Stimulated activated CD8-positive, alpha-beta memory T cell treated with anti-CD3 and anti-CD28 coated beads, Interleukin-7, amount 100 ng/mL, for 48 hours (primary cell): Measurements from ENCODE around the gene PRKRIP1.
"Not testable (repeated sequence)": the region's sequence is repeated elsewhere in the genome, so short reads cannot be mapped to it uniquely, and the experiment has no call there.

Experiments
- DNase-seq, 2 donors: peaks; one replicate each; pipeline ENCODE4 v3.0.0-alpha.2; 2020; ENCODE audit warnings: low read depth in 1 of 2; ENCODE audit errors: extremely low read depth in 1 of 2

Gene PRKRIP1

DNA sequence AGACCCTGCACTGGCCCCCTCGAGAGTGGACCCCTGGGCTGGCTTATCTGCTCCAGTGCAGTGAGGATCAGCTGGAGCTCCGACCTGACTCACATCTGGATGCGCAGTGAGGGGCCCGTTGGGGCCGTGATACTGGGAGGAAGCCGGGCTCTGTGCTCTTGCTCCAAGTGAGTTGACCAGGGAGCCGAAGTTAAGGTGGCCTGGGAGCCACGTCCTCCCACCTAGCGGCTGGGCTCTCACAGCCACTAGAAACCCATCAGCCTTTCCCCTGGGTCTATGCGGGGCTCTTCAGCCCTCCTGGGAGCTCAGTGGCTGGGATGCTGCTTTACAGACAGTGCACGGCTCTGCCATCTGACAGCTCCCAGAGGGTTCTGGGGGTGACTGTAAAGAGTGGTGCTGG lies 59.4 kb downstream of the PRKRIP1 start:
- no peak for DNase-seq

DNA sequence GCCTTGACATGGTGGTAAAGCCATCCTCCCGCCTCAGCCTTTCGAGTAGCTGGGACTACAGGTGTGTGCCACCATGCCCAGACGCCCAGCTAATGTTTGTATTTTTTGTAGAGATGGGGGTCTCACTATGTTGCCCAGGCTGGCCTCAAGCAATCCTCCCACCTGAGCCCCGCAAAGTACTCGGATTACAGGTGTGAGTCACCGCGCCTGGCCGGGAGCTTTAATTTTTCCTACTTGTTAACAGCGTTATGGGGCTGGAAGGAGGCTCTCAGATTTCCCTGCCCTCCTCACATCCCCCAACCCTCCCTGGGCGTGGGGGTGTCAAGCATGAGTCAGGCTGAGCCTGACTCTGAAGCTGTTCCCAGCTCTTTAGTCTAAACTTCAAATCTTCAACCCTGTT lies 60.2 kb downstream of the PRKRIP1 start:
- DNase-seq, result no peak

GRCh38 chr7:102457352-102457924 lies 61.3 kb downstream of the PRKRIP1 start:
- no peak for DNase-seq

GRCh38 chr7:102459221-102459844 lies 63.2 kb downstream of the PRKRIP1 start:
- no peak for DNase-seq

DNA sequence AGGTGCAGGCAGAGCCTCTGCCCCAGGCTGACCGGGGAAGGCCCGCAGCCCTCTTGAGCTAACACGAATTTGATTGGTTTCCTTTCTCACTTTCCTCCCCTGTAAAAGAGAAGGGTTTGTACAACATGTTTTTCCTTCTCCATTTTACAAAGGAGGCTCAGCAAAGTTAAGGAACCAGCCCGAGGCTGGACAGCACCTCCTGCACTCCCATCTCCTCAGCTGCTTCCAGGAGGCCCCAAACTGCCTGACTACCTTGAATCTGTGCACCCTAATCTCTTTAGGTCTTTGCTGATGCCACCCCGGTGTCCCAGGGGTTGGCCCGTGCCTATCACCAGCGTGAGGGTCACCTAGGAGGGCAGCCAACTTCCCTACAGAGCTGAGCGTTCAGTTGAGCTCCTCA lies 64.3 kb downstream of the PRKRIP1 start:
- DNase-seq, result no peak

- DNase-seq, result no peak
Observed at GRCh38 chr7:102463841-102464576, 67.8 kb downstream of the PRKRIP1 start.

- peak; percentile 93 to 96 for DNase-seq
Observed at GRCh38 chr7:102464577-102465280, 68.6 kb downstream of the PRKRIP1 start, which contains the start of the genes ALKBH4 and LRWD1. TSS of gene ALKBH4 (minus strand) at chr7:102464863. CDS start at chr7:102464836, 27 bp downstream. TSS of gene LRWD1 (plus strand) at chr7:102464984. CDS start at chr7:102465081, 97 bp downstream.

DNA sequence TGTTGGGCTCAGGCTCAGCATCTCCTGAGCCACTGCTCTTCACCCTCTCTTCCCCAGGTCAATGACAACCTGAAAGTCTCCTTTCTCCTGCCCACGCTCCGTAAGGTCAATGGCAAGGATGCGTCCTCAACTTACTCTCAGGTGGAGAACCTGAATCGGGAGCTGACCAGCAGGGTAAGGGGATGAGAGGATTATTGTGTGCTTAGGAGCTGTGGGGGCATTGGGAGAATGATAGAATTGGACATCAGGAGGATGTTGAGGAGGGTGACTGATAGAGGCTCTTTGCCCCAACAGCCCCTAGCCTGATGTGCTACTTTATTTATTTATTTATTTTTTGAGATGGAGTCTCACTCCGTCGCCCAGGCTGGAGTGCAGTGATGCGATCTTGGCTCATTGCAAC lies 69.9 kb downstream of the PRKRIP1 start:
- no peak for DNase-seq

GRCh38 chr7:102467581-102468477 lies 71.7 kb downstream of the PRKRIP1 start:
- DNase-seq, result no peak

DNA sequence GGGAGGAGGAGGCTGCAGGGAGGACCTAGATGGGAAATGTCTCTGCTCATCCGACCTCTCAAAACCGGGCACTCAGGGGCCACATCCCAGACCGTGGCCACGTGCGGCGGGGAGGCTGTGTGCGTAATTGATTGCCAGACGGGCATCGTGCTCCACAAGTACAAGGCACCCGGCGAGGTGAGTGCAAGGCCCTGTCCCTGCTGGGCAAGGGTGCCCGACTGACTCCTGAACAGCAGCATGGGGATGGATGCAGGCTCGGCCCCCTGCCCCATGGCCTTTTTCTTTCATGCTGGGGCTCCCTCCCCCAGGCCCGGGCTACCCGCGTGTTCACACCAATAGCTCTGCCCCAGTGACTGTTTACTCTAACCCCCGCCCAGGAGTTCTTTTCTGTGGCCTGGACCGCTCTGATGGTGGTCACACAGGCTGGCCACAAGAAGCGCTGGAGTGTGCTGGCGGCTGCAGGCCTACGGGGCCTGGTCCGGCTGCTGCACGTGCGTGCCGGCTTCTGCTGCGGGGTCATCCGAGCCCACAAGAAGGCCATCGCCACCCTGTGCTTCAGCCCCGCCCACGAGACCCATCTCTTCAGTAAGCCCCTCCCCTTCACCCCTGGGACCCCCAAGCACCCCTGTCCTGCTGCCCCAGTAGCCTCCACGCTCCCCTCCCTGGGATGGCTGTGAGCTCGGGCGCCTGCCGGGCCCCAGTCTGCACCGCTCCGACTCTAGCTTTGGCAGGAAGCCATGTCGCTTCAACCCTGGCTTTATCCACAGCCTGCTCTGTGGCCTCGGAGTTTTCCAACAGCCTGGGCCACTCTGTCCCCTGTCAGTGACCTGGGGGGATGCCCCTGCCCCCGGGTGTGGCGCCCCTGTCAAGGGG lies 72.6 kb downstream of the PRKRIP1 start:
- no peak for DNase-seq

DNA sequence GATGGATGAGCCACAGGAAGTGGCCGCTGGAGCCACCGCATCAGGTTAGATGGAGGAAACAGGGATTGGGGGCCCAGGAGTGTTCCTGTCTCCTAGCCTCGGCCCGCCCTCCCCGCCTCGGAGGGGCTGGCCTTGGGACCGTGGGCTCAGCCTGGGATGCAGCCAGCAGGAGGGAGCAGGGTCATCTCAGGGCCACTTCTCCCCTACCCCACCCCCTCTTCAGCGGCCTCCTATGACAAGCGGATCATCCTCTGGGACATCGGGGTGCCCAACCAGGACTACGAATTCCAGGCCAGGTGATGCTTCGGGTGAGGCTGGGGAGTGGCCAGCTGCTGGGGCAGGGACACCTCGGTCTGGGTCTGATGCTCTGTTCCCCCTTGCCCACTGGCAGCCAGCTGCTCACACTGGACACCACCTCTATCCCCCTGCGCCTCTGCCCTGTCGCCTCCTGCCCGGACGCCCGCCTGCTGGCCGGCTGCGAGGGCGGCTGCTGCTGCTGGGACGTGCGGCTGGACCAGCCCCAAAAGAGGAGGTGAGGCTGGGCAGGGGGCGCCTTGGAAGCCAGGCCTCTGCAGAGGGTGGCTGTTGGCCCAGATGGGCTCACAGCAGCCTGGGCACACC lies 73.3 kb downstream of the PRKRIP1 start:
- no peak for DNase-seq

DNA sequence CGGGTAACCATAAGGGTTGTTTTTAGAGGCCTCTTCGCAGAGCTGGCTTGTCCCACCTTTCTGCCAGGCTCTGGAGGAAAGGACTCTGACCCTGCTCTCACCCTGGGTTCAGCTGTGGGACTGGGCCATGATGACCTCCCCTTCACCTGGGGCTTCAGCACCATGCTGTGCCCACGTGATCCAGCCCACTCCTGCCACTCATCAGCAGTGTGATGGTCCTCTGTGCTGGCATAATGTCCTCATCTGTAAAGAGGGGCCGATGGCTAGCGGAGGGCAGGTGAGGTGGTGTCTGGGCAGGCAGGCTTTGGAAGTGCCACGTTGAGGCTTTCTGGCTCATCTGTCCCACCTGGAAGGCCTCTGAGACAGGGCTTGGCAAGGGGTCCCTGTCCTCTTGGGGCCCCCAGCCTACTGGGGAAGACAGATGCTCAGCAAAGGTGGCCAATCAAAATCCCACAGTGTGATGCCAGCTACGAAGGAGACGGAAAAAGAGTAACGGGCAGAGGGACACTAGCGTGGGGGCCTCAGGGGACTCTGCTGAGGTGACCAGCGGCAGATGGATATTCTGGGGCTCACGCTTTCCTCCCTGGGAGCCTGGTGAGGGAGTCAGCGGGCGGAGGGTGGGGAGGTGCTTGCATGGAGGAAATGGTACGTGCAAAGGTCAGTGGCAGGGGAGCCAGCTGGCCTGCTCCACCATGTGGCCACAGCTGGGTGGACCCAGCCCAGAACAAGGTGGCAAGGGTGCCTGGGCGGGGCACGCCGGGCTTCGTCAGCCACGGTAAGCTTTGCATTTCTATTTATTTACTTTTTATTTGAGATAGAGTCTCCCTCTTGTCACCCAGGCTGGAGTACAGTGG lies 74.0 kb downstream of the PRKRIP1 start:
- no peak for DNase-seq

DNA sequence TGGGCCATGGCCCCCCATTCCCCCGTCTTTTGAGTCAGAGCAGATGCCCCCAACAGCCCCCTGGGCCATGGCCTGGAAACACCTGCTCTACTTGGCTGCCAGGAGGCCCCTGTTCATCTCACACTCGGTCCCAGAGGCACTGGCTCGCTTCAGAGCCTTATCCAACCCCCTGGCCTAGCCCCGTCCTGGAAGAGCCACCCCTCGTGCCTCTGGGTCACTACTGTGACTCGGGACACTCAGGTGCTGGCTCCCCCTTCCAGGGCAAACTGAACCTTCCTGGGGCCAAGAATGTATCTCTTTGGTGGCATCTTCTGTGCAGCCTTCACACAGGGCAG lies 75.6 kb downstream of the PRKRIP1 start:
- no peak for DNase-seq

DNA sequence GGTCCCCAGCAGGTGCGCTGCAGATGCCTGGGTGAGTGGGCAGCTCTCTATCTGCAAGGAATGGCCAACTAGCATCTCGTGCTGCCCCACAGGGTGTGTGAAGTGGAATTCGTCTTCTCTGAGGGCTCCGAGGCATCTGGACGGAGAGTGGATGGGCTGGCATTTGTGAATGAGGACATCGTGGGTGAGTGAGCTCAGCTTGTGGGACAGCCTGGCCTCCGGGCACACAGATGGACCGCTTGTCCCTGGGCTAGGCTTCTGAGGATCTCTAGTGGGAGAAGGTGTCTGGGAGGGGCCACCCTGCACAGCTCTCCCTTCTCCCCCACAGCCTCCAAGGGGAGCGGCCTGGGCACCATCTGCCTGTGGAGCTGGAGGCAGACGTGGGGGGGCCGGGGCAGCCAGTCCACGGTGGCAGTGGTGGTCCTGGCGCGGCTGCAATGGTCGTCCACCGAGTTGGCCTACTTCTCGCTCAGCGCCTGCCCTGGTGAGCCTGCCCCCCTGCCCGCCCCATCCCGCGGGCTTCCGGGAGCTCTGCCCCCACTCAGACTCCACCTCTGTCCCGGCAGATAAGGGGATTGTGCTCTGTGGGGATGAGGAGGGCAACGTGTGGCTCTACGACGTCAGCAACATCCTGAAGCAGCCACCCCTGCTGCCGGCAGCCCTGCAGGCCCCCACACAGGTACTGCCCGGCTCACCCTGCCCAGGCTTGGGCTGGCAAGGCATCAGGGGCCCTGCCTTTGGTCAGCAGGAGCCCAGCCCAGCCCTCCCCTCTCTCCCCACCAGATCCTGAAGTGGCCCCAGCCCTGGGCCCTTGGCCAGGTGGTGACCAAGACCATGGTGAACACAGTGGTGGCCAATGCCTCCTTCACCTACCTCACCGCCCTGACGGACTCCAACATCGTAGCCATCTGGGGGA lies 76.2 kb downstream of the PRKRIP1 start:
- no peak for DNase-seq

- no peak for DNase-seq
Observed at GRCh38 chr7:102473271-102473991, 77.3 kb downstream of the PRKRIP1 start.

GRCh38 chr7:102474116-102474515 lies 78.0 kb downstream of the PRKRIP1 start:
- DNase-seq, result not testable (repeated sequence)
